ENCODE measurements around the gene CPT1C. TPM values are rescaled to one million over a fixed set of nuclear protein-coding genes. Genes with fewer than 3 reads are reported as not detected.
A peak's percentile ranks its signal among the peaks of the same experiment; 100 is the strongest.

CPT1C gene
- total and polyA plus RNA-seq, 2 of the 8 experiments (the other 6 are each of a cell fraction or from before 2014, with no cell fraction given), result 79.6 to 91.8 TPM

DNA sequence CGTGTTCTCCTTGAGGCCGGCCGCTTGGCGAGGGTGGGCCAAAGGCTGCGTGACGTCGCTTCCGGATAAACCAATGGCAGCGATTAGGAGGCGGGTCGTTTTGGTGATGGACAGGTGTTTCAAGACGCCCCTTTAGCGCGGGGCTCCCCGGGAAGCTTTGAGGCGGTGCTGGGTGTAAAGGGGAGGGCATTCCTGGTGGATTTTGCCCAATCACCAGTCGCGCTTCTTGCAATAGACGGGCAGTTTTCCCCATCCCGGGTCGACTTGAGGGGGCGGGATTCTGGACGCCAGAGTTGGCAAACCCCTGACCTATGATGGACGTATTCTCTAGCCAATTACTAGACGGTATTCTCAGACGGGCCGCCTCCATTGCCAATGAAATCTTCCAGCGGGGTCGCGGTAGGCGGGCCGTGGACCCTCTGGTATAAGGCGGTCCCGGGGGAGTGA lies 14.1 kb upstream of the CPT1C start:
- peak overlapping the region; percentile 100 for H3K27ac ChIP-seq (ENCODE audit: low read depth, low read length)
- POLR2A ChIA-PET (ENCODE audit: partially characterized antibody), result interaction anchor here (0.7 to 14.5 kb wide), 49 partner anchors 13 to 1058 kb away, joined by 3 to 275 read pairs (median 4); partner anchors contain the start of genes ADM5, AKT1S1, ALDH16A1 and AP2A1
- H3K14ac ChIP-seq (ENCODE audit: insufficient read length), result no peak overlapping the region
- no peak overlapping the region for H4K5ac ChIP-seq (ENCODE audit: insufficient read length, low read depth, low read length)
- FAIRE-seq, result no peak
- no peak overlapping the region for H2BK20ac ChIP-seq (ENCODE audit: low read length)
- peak overlapping the region; percentile 100 for H3K56ac ChIP-seq (replicated peaks; ENCODE audit: insufficient read length, low read depth, low read length)
- peak overlapping the region in 3 of 4 experiments; percentile 91 to 100 (median 99); a peak in 5 of 7 replicates for H3K9ac ChIP-seq (replicated peaks in 1 of 4; ENCODE audit: extremely low read depth in 1 of 4, low read depth in 3 of 4, low read length in 3 of 4)
- H3K27me3 ChIP-seq (replicated peaks in 1 of 4; ENCODE audit: control insufficient read depth in 3 of 4, extremely low read depth in 1 of 4, insufficient read depth in 3 of 4, low read length in 3 of 4), result no peaks in the 10 kb centered on the region
- peaks cover 17 to 43% of the 10 kb centered on the region in 2 experiments for H3K79me2 ChIP-seq (ENCODE audit: control insufficient read depth in 1 of 2, insufficient read depth in 2 of 2, low read length in 2 of 2)
- H4K8ac ChIP-seq (ENCODE audit: extremely low read depth, insufficient read depth, low read length), result peak overlapping the region; percentile 100
- H2BK15ac ChIP-seq (ENCODE audit: low read length), result no peak overlapping the region
- no peak overlapping the region for H3K18ac ChIP-seq (ENCODE audit: extremely low read depth, low read length)
- peaks cover 12 to 24% of the 10 kb centered on the region in 2 experiments for H4K20me1 ChIP-seq (replicated peaks in 1 of 2; ENCODE audit: control insufficient read depth in 1 of 2, insufficient read depth in 2 of 2, low read length in 2 of 2)
- H3K79me1 ChIP-seq (ENCODE audit: low read depth, low read length), result peaks cover 3% of the 10 kb centered on the region
- no peaks in the 10 kb centered on the region for H3K9me3 ChIP-seq (ENCODE audit: insufficient read depth in 2 of 2, low read depth in 1 of 2, low read length in 1 of 2)
- H2BK5ac ChIP-seq (ENCODE audit: low read depth, low read length), result peak overlapping the region; percentile 99
- H3K36me3 ChIP-seq (ENCODE audit: control insufficient read depth in 2 of 4, insufficient read depth in 4 of 4, low read length in 3 of 4), result peaks cover 2 to 12% (median 6%) of the 10 kb centered on the region in 4 experiments
- CTCF ChIA-PET (ENCODE audit: partially characterized antibody), result interaction anchor here (0.7 to 7.4 kb wide), 8 partner anchors 9 to 161 kb away, joined by 3 to 39 read pairs (median 4); partner anchors contain the start of gene RRAS
- peak overlapping the region; percentile 82 to 99 (median 86) for H3K4me3 ChIP-seq (ENCODE audit: extremely low read depth in 1 of 4, insufficient read depth in 2 of 4, low read depth in 3 of 4, low read length in 4 of 4)
- no peak overlapping the region; the same call in 1 of the 2 replicates for H2AK5ac ChIP-seq (ENCODE audit: low read depth, low read length)
- DNase-seq (ENCODE audit: low read depth in 1 of 2, low spot score in 2 of 2), result peak; percentile 99 to 100
- peaks cover 4% of the 10 kb centered on the region for H3K23me2 ChIP-seq (ENCODE audit: low read depth, low read length)
- peaks cover 2 to 19% (median 11%) of the 10 kb centered on the region in 4 experiments for H3K4me1 ChIP-seq (replicated peaks in 1 of 4; ENCODE audit: control insufficient read depth in 3 of 4, insufficient read depth in 4 of 4, low read length in 3 of 4)
- no peak overlapping the region for H2AFZ ChIP-seq (ENCODE audit: low read length)
- H3K4ac ChIP-seq (replicated peaks; ENCODE audit: insufficient read length, low read depth, low read length), result no peak overlapping the region
- no peak overlapping the region for H3K23ac ChIP-seq (ENCODE audit: insufficient read length)
- peak overlapping the region; percentile 71 to 76; a peak in 2 of 4 replicates for H3K4me2 ChIP-seq (ENCODE audit: insufficient read depth in 1 of 2, low read depth in 2 of 2, low read length in 2 of 2)
- WGBS, 2 experiments (ENCODE audit: extremely low coverage in 1 of 2, insufficient coverage in 1 of 2, insufficient read length in 1 of 2, insufficient replicate concordance in 2 of 2, low coverage in 1 of 2, low lambda C conversion rate in 2 of 2, missing lambda C conversion rate in 1 of 2), result 2% methylated on average over 34 of the region's 34 CpGs; no CpG with 5 or more reads in 1 of the 2 experiments
- H2BK120ac ChIP-seq (replicated peaks; ENCODE audit: low read depth, low read length), result no peak overlapping the region
- H4K91ac ChIP-seq (replicated peaks; ENCODE audit: insufficient read length, low read length), result no peak overlapping the region
- H2BK12ac ChIP-seq (ENCODE audit: low read depth, low read length), result no peak overlapping the region; the same call in 1 of the 2 replicates
- peak; percentile 96 for TF ChIP-seq TBP (IDR thresholded peaks at IDR 0.05; ENCODE audit: low read depth, low read length)
- TF ChIP-seq RXRA (IDR thresholded peaks at IDR 0.05; ENCODE audit: insufficient read depth, low read depth, low read length), result no peak
- TF ChIP-seq GABPA (IDR thresholded peaks at IDR 0.05; ENCODE audit: borderline replicate concordance, insufficient read depth, low read length), result no peak
- TF ChIP-seq SP1 (IDR thresholded peaks at IDR 0.05; ENCODE audit: low read depth, low read length), result peak; percentile 98
- TF ChIP-seq EZH2 (IDR thresholded peaks at IDR 0.05; ENCODE audit: low read depth, low read length, severe bottlenecking), result no peak
- no peak for TF ChIP-seq RBBP5 (IDR thresholded peaks at IDR 0.05; ENCODE audit: borderline replicate concordance, low read depth, low read length)
- TF ChIP-seq, protein P1, sequence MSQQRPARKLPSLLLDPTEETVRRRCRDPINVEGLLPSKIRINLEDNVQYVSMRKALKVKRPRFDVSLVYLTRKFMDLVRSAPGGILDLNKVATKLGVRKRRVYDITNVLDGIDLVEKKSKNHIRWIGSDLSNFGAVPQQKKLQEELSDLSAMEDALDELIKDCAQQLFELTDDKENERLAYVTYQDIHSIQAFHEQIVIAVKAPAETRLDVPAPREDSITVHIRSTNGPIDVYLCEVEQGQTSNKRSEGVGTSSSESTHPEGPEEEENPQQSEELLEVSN (IDR thresholded peaks at IDR 0.05), result 0 out of 2 replicates have a peak, but pooled peaks have one; percentile 8
- no peak for TF ChIP-seq CBX5 (IDR thresholded peaks at IDR 0.05; ENCODE audit: low read depth, low read length)
- peak; percentile 50; the same call in 1 of the 2 replicates for TF ChIP-seq TEAD4 (IDR thresholded peaks at IDR 0.05; ENCODE audit: low read depth, low read length)
- TF ChIP-seq BACH1 (IDR thresholded peaks at IDR 0.05; ENCODE audit: low read length), result no peak
- peak; percentile 93 for TF ChIP-seq SP2 (IDR thresholded peaks at IDR 0.05; ENCODE audit: low read length)
- peak; percentile 93 for TF ChIP-seq CHD2 (IDR thresholded peaks at IDR 0.05; ENCODE audit: low read length)
- TF ChIP-seq CEBPB (IDR thresholded peaks at IDR 0.05; ENCODE audit: low read depth, low read length), result 0 out of 2 replicates have a peak, but pooled peaks have one; percentile 11

All from H1 (cell line).